Measurements from ENCODE around the gene RBM20. TPM values are rescaled to one million over a fixed set of nuclear protein-coding genes. Genes with fewer than 3 reads are reported as not detected.

The RBM20 gene
- total RNA-seq, 6 experiments from 2014 or later, result 0.04 to 0.29 (median 0.06) TPM

- no peak for DNase-seq
- H3K27ac ChIP-seq, result no peak overlapping the region
- intact Hi-C loops (cut with DNase I), result no loop called here
Observed at GRCh38 chr10:110821508-110821907, 177.4 kb downstream of the RBM20 start.

GRCh38 chr10:110822035-110822711 is 178.0 kb downstream of the RBM20 start:
- Histone ChIP-seq H3K27ac (no peak overlapping the region), H3K9me3 (no peaks in the 10 kb centered on the region), H3K36me3 (no peaks in the 10 kb centered on the region), H3K27me3 (no peaks in the 10 kb centered on the region), H3K4me3 (no peak overlapping the region), H3K4me1 (peaks cover 0 to 24% (median 10%) of the 10 kb centered on the region in 4 donors)
- intact Hi-C loops (cut with DNase I), result no loop called here
- TF ChIP-seq CTCF (IDR thresholded peaks at IDR 0.05) (no peak), POLR2A (IDR thresholded peaks at IDR 0.05) (no peak)
- ATAC-seq (no peak), DNase-seq (no peak)
- 58% methylated on average over 4 of the region's 4 CpGs for WGBS (ENCODE audit: insufficient coverage, low coverage, low lambda C conversion rate, missing lambda C conversion rate)

More at GRCh38 chr10:110821508-110821907, 177.4 kb downstream of the RBM20 start:
- TF ChIP-seq POLR2A (IDR thresholded peaks at IDR 0.05) (no peak), CTCF (IDR thresholded peaks at IDR 0.05) (no peak)
- Histone ChIP-seq H3K36me3 (no peaks in the 10 kb centered on the region), H3K4me3 (no peak overlapping the region), H3K9me3 (no peaks in the 10 kb centered on the region), H3K27me3 (no peaks in the 10 kb centered on the region), H3K4me1 (peaks cover 0 to 24% (median 10%) of the 10 kb centered on the region in 4 donors)
- 94% methylated on average over 3 of the region's 7 CpGs for WGBS (ENCODE audit: insufficient coverage, low coverage, low lambda C conversion rate, missing lambda C conversion rate)
- ATAC-seq, result no peak

GRCh38 chr10:110822712-110823311 is 178.7 kb downstream of the RBM20 start:
- Histone ChIP-seq H3K4me3 (no peak overlapping the region), H3K27me3 (no peaks in the 10 kb centered on the region), H3K36me3 (no peaks in the 10 kb centered on the region), H3K27ac (no peak overlapping the region), H3K9me3 (no peaks in the 10 kb centered on the region), H3K4me1 (peaks cover 0 to 24% (median 10%) of the 10 kb centered on the region in 4 donors)
- DNase-seq (no peak), ATAC-seq (no peak)
- intact Hi-C loops (cut with DNase I), result no loop called here
- WGBS (ENCODE audit: insufficient coverage, low coverage, low lambda C conversion rate, missing lambda C conversion rate), result 77% methylated on average over 4 of the region's 8 CpGs
- no peak for TF ChIP-seq CTCF (IDR thresholded peaks at IDR 0.05)
- no peak for TF ChIP-seq POLR2A (IDR thresholded peaks at IDR 0.05)

GRCh38 chr10:110824152-110824441 is 180.0 kb downstream of the RBM20 start:
- Histone ChIP-seq H3K27ac (no peak overlapping the region), H3K4me1 (peaks cover 0 to 15% (median 5%) of the 10 kb centered on the region in 4 donors), H3K27me3 (no peaks in the 10 kb centered on the region), H3K4me3 (no peak overlapping the region), H3K36me3 (no peaks in the 10 kb centered on the region), H3K9me3 (no peaks in the 10 kb centered on the region)
- 82% methylated on average over 1 of the region's 1 CpG for WGBS (ENCODE audit: insufficient coverage, low coverage, low lambda C conversion rate, missing lambda C conversion rate)
- TF ChIP-seq POLR2A (IDR thresholded peaks at IDR 0.05) (no peak), CTCF (IDR thresholded peaks at IDR 0.05) (no peak)
- ATAC-seq, result no peak
- no peak for DNase-seq
- intact Hi-C loops (cut with DNase I), result no loop called here
